ENCODE results near the gene GNB1L.

The GNB1L gene

GRCh38 chr22:19744350-19745006 is 110.2 kb downstream of the GNB1L start:
- TF ChIP-seq CTCF (IDR thresholded peaks at IDR 0.05; ENCODE audit: extremely low read depth, missing control alignments) = no peak
- DNase-seq (ENCODE audit: low spot score) = no peak

GRCh38 chr22:19743651-19744050 is 111.0 kb downstream of the GNB1L start:
- TF ChIP-seq CTCF (IDR thresholded peaks at IDR 0.05; ENCODE audit: extremely low read depth, missing control alignments) = no peak
- DNase-seq (ENCODE audit: low spot score) = no peak

- no peak for DNase-seq (ENCODE audit: low spot score)
- no peak for TF ChIP-seq CTCF (IDR thresholded peaks at IDR 0.05; ENCODE audit: extremely low read depth, missing control alignments)
Measured at GRCh38 chr22:19743081-19743480, 111.6 kb downstream of the GNB1L start.

GRCh38 chr22:19742160-19743066 is 112.3 kb downstream of the GNB1L start:
- no peak for TF ChIP-seq CTCF (IDR thresholded peaks at IDR 0.05; ENCODE audit: extremely low read depth, missing control alignments)
- DNase-seq (ENCODE audit: low spot score) = no peak

GRCh38 chr22:19741053-19741452 is 113.6 kb downstream of the GNB1L start:
- no peak for DNase-seq (ENCODE audit: low spot score)
- no peak for TF ChIP-seq CTCF (IDR thresholded peaks at IDR 0.05; ENCODE audit: extremely low read depth, missing control alignments)

- no peak for TF ChIP-seq CTCF (IDR thresholded peaks at IDR 0.05; ENCODE audit: extremely low read depth, missing control alignments)
- DNase-seq (ENCODE audit: low spot score) = no peak
Measured at GRCh38 chr22:19740586-19740985, 114.1 kb downstream of the GNB1L start.

GRCh38 chr22:19739911-19740449 is 114.7 kb downstream of the GNB1L start:
- TF ChIP-seq CTCF (IDR thresholded peaks at IDR 0.05; ENCODE audit: extremely low read depth, missing control alignments) = no peak
- no peak for DNase-seq (ENCODE audit: low spot score)

Data from GM20000 (cell line).